ENCODE results near the gene LMNTD1.
"Not testable (repeated sequence)": the region's sequence is repeated elsewhere in the genome, so short reads cannot be mapped to it uniquely, and the experiment has no call there.

The LMNTD1 gene

DNA sequence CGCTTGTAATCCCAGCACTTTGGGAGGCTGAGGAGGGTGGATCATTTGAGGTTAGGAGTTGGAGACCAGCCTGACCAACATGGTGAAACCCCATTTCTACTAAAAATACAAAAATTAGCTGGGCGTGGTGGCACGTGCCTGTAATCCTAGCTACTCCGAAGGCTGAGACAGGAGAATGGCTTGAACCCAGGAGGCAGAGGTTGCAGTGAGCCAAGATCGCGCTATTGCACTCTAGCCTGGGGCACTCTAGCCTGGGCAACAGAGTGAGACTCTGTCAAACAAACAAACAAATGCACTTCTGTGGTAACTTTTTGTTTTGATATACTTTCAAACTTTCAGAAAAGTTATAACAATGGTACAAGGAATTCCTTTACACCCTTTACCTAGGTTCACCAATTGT, 126.3 kb downstream of the LMNTD1 start:
- not testable (repeated sequence) for DNase-seq
